Measurements from ENCODE around the gene ZXDB.

DNA sequence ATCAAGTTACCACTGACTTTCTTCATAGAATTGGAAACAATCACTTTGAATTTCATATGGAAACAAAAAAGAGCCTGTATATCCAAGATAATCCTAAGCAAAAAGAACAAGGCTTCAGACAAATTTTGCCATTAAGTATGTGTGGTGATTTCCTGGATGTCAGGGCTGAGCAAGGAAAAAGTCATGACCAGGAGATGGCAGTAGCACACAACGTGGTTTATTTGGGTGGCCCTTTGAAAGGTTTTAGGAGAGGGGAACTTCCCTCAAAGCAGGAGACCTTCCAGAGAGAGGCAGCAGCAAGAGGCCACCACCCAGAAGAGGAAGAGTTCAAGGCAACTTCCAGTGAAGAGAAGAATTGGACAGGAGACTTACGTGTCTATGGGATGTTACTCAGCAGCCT lies 18.1 kb upstream of the ZXDB start:
- no peak for TF ChIP-seq POLR2A (IDR thresholded peaks at IDR 0.05)
- TF ChIP-seq, protein P1, sequence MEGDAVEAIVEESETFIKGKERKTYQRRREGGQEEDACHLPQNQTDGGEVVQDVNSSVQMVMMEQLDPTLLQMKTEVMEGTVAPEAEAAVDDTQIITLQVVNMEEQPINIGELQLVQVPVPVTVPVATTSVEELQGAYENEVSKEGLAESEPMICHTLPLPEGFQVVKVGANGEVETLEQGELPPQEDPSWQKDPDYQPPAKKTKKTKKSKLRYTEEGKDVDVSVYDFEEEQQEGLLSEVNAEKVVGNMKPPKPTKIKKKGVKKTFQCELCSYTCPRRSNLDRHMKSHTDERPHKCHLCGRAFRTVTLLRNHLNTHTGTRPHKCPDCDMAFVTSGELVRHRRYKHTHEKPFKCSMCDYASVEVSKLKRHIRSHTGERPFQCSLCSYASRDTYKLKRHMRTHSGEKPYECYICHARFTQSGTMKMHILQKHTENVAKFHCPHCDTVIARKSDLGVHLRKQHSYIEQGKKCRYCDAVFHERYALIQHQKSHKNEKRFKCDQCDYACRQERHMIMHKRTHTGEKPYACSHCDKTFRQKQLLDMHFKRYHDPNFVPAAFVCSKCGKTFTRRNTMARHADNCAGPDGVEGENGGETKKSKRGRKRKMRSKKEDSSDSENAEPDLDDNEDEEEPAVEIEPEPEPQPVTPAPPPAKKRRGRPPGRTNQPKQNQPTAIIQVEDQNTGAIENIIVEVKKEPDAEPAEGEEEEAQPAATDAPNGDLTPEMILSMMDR (IDR thresholded peaks at IDR 0.05), result no peak
- no peak for TF ChIP-seq EP300 (IDR thresholded peaks at IDR 0.05)

Data from ovary (tissue), 3 donors.